Muscle of arm (tissue), 14 donors: Measurements from ENCODE around the gene UBN1. TPM values are rescaled to one million over a fixed set of nuclear protein-coding genes. Genes with fewer than 3 reads are reported as not detected.
A peak's percentile ranks its signal among the peaks of the same experiment; 100 is the strongest.

Experiments used
- DNase-seq: peaks from one replicate; pipeline ENCODE4 v3.0.0-alpha.2; 2013
- long read RNA-seq, 11 donors: transcript quantifications; one replicate each; lab custom pipeline, GENCODE V29; 2026
- polyA plus RNA-seq, 12 donors: library from polyadenylated mRNA; unstranded; fragments of 120-200 nt; gene quantifications; one replicate each; pipeline ENCODE4 v1.2.1, GENCODE V29; 2013; ENCODE audit not compliant: insufficient read length in 12 of 12

UBN1 gene
- 10 to 100 TPM in 11 of 12 donors, not detected in 1; 16.7 to 28.9 (median 19.7) TPM for polyA plus RNA-seq
- long read RNA-seq, donor 1, partial matches to known transcripts = 5 of 6 reads
- long read RNA-seq, donor 1, other reads (novel, unspliced or antisense) = 0 of 6 reads
- long read RNA-seq, donor 2, partial matches to known transcripts = 0 of 1 reads
- long read RNA-seq, donor 2, other reads (novel, unspliced or antisense) = 0 of 1 reads
- long read RNA-seq, donor 3 = 0 reads
- long read RNA-seq, donor 4 = 0 reads
- long read RNA-seq, donor 5 = 0 reads
- long read RNA-seq, donor 6 = 0 reads
- long read RNA-seq, donor 7 = 0 reads
- long read RNA-seq, donor 8, full-length matches to known transcripts = 1 of 1 reads
- long read RNA-seq, donor 8, partial matches to known transcripts = 0 of 1 reads
- long read RNA-seq, donor 8, other reads (novel, unspliced or antisense) = 0 of 1 reads
- long read RNA-seq, donor 9 = 0 reads
- long read RNA-seq, donor 10 = 0 reads
- long read RNA-seq, donor 11, partial matches to known transcripts = 0 of 1 reads
- long read RNA-seq, donor 11, other reads (novel, unspliced or antisense) = 0 of 1 reads

DNA sequence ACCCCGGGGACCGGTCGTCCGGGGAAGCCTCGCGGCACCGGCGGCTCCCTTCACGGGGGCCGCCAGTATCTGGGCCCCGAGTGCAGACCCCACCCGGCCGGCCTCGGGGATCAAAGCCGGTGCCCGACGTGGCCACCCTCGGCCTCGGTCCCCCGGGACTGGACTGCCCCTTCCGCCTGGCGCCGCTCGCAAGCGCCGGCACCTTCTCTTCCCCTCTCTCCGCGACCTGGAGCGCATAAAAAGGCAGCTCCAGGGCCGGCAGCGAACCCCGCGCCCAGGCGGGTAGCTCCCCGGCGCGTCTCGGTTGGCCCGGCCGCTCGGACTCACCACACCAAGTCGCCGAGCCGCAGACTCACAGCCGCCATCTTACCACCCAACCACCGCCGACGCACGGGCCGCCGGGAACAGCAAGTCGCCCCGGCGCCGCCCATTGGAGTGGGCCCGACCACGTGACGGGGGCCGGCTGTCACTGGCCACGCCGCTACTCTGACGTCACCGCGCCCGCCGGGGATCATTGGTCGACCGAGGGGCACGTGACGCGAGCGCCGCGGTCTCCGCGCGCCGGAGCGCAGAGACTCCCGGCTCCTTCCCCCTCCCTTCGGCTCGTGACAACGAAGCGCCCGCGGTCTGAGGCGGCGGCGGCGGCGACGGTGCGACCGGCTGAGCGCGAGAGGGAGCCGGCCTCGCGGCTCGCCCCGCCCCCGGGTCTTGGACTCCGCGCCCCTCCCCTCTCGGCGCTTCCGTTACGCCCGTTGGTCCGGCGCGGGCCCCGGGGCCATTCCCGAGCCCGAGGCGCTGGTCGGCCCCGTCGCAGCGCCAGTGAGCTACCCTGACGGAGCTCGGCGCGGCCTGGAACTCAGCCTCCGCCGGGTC lies at the start of gene UBN1, which contains the start of gene GLYR1:
Gene UBN1 (plus strand): TSS at position 581 of the 873 bp plus-strand sequence. CDS start 5,437 bp downstream, outside the sequence.
Gene GLYR1 (minus strand): TSS at position 388 of the 873 bp plus-strand sequence. CDS start 23 bp downstream, at position 365.
- DNase-seq = peak; percentile 97

DNA sequence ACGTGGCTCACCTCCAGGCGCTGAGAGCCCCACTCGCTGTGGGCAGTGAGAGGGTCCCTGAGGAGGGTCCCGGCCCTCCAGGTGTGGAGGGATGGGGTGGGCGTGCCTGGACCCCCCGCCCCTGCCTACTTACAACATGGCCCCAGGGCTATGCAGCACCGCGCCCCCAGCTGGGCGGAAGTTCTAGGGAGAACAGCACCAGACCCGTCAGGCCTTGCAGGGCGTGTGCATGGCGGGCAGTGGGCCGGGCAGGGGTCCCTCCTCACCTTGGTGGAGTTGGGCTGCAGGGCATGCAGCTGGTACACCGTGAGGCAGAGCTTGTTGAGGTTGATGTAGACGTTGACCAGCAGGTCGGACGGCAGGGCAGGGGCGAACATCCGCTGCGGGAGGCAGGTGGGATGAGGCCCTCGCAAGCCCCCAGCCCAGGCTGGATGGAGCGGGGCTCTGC lies 49.5 kb upstream of the UBN1 start:
- DNase-seq = no peak

DNA sequence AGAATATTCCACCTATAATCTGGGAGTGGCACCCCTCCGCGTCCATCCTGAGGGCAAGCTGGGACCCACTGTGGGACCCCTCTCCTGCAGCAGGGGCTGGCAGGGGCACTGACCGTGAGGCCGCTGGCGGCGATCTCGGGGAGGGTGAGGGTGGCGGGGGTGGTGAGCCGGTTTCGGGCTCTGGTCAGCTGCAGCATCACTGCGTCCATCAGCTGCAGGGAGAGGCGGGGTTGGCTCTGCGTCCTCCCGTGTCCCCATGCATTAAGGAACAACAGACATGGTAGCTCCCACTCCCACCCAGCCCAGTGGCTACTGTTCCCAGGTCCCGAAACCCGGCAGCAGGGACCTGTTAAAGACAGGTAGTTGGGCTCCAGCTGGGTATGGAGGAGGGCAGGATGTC lies 48.8 kb upstream of the UBN1 start:
- DNase-seq = no peak

- DNase-seq = no peak
Observed at GRCh38 chr16:4799171-4799855, 48.0 kb upstream of the UBN1 start.

DNA sequence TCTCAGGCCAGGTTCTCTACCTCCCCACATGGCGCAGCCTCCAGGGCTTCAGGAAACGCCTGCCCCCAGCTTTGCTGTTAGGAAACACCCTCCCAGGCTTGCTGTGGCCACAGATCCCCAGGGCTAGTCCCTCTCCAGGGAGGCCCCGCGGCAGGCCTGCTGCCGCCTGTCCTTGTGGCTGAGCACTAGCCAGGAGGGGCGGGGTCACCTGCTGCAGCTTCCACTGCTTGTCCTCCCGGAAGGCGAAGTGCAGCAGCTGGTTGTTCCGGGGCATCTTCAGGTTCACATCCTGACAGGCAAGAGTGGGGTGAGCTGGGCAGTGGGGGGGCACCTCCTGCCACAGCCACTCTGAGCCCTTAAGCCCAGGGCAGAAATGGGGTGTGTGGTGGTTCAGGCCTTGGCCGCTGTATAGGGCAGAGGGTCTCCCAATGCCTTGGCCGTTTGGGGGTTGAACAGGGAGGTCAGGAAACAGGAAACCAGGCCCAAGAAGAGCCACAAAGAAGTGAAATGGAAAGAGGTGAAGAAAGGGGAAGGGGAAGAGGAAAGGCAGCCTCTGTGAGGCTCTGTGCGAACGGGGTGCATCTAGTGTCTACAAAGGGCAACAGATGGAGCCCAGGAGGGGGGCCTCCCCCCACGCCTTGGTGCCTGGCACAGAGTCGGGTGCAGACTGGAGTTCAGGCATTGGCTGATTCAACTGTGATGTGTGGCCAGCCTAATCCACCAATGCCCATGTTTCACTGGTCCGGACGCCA lies 46.8 kb upstream of the UBN1 start:
- DNase-seq = no peak

- no peak for DNase-seq
Observed at GRCh38 chr16:4801051-4801961, 46.0 kb upstream of the UBN1 start.

DNA sequence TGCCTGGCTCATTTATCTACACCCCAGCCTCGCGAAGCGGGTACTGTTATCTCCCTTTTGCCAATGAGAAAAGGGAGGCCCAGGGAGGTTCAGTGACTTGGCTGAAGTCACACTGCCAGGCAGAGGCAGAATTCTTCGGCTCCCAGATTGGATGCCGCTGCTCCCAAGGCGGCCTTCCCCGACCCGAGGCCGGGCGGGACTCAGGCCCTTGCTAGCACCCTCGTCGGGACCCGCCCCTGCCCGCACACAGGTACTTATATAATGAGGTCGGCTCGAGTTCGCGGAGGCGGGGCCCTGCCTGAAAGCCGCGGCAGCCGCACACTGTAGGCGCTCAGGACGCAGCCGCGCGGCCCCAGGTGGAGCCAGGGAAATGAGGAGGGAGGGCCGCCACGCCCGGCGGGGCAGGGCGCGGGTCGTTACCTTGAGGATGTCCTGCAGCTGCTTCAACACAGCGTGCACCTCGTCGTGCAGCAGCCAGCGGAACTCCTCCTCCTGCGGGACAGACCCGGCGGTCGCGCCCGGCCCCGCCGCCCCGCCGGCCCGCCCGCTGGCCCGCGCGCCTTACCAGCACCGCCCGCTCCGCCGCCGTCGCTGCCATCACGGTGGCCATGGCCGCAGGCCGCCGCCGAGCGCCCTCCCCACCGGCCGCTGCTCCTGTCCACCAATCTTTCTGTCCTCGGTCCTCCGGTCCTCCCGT lies 45.2 kb upstream of the UBN1 start, which contains the start of gene ROGDI:
Gene ROGDI (minus strand): TSS at position 672 of the 697 bp plus-strand sequence. CDS start 62 bp downstream, at position 610.
- no peak for DNase-seq

DNA sequence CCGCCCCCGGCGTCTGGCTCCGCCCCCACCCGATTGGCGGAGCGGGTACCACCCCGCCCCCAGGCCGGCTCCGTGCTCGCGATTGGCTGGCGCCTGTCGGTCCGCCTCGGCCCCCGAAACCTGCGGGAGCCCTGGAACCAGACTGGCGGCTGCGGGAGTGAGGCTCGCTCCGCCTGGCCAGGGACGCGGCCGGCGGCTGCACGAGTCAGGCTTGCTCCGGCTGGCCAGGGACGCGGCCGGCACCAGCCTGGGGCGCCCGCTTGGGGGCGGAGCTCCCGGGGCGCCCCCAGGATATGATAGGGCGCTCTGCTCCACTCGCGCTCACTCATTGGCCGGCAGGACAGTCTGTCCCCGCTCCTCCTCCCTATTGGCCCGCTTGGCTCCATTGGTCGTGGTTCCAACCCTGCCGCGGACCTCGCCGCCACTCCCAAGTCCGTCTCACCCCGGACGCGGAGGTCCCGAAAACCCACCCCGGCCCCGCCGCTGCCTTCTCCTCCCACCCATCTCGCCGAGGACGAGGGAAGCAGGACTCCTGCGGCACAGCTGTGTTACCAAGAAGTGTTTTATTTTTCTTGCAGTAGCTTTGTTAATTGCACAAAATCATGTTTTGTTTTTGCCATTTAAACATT lies 44.5 kb upstream of the UBN1 start:
- peak; percentile 91 for DNase-seq

- DNase-seq = no peak
Observed at GRCh38 chr16:4803401-4803844, 43.9 kb upstream of the UBN1 start.

- no peak for DNase-seq
Observed at GRCh38 chr16:4803898-4804762, 43.2 kb upstream of the UBN1 start.

DNA sequence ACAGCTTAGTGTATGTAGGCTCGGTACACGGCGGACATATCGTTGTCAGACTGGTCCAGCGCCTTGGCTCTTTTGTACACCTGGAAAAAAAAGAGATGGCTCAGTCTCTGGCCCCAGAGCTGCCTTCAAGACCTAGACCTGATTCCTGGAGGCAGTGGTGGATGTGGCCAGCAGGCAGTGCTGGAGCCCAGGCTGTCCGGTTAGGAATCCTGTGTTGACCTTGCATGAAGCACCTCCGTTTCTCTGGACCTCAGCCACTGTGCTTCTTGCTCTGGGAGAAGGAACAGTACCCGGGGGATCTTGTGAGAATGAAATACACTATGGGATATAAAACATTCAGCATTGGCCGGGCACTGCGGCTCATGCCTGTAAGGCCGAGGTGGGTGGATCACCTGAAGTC lies 42.0 kb upstream of the UBN1 start:
- no peak for DNase-seq

- DNase-seq = no peak
Observed at GRCh38 chr16:4806280-4806679, 41.0 kb upstream of the UBN1 start.

- no peak for DNase-seq
Observed at GRCh38 chr16:4811242-4811641, 36.0 kb upstream of the UBN1 start.

GRCh38 chr16:4811773-4812172 lies 35.5 kb upstream of the UBN1 start:
- DNase-seq = no peak

GRCh38 chr16:4813251-4814003 lies 33.9 kb upstream of the UBN1 start:
- DNase-seq = no peak

GRCh38 chr16:4814046-4814445 lies 33.2 kb upstream of the UBN1 start:
- DNase-seq = no peak
